H1 (cell line): ENCODE data around the gene TRAPPC2B. TPM values are rescaled to one million over a fixed set of nuclear protein-coding genes. Genes with fewer than 3 reads are reported as not detected.
A peak's percentile ranks its signal among the peaks of the same experiment; 100 is the strongest.

Experiments
- CTCF ChIA-PET: fragments of 300-600 bp; sonication (Branson Sonifier 250); formaldehyde crosslinking; loops from one replicate; lab custom pipeline; 2021; ENCODE audit not compliant: partially characterized antibody; lab: Charles Lee
- POLR2A ChIA-PET: fragments of 300-600 bp; sonication (Branson Sonifier 250); formaldehyde crosslinking; loops from one replicate; lab custom pipeline; 2021; ENCODE audit warnings: inconsistent platforms; ENCODE audit not compliant: partially characterized antibody; lab: Charles Lee
- DNase-seq, 2 experiments: peaks; one replicate each; pipeline versions ENCODE4 v3.0.0 to v3.0.0-alpha.2; 2010 to 2022; ENCODE audit warnings: low spot score in 2 of 2, low read depth in 1 of 2, mixed read lengths in 1 of 2
- FAIRE-seq: peaks from 2 replicates; lab custom pipeline; 2011; peaks lifted over from hg19 to GRCh38; lab: Jason Lieb, UNC
- H2AFZ ChIP-seq: 2 replicates; pipeline ENCODE4 v1.8.1; 2012; ENCODE audit warnings: low read length, inconsistent platforms
- H2AK5ac ChIP-seq: 2 replicates; pipeline ENCODE4 v1.6.1; 2013; ENCODE audit warnings: low read depth, low read length
- H2BK120ac ChIP-seq: replicated peaks from 2 replicates; pipeline ENCODE3; 2013; ENCODE audit warnings: low read depth, low read length, inconsistent platforms
- H2BK12ac ChIP-seq: 2 replicates; pipeline ENCODE4 v1.6.1; 2013; ENCODE audit warnings: low read depth, low read length
- H2BK15ac ChIP-seq: 2 replicates; pipeline ENCODE4 v1.6.1; 2013; ENCODE audit warnings: low read length
- H2BK20ac ChIP-seq: 2 replicates; pipeline ENCODE4 v1.6.1; 2013; ENCODE audit warnings: low read length
- H2BK5ac ChIP-seq: 2 replicates; pipeline ENCODE4 v1.6.1; 2013; ENCODE audit warnings: low read depth, low read length
- H3K14ac ChIP-seq: 2 replicates; pipeline ENCODE4 v1.6.1; 2013; ENCODE audit warnings: inconsistent platforms; ENCODE audit not compliant: insufficient read length
- H3K18ac ChIP-seq: 2 replicates; pipeline ENCODE4 v1.6.1; 2013; ENCODE audit warnings: low read length; ENCODE audit errors: extremely low read depth
- H3K23ac ChIP-seq: 2 replicates; pipeline ENCODE4 v1.6.1; 2013; ENCODE audit warnings: inconsistent platforms; ENCODE audit not compliant: insufficient read length
- H3K23me2 ChIP-seq: 2 replicates; pipeline ENCODE4 v1.6.1; 2013; ENCODE audit warnings: low read depth, low read length
- H3K27ac ChIP-seq: 2 replicates; pipeline ENCODE4 v1.6.1; 2011; ENCODE audit warnings: low read depth, low read length, inconsistent platforms
- H3K27me3 ChIP-seq, 4 experiments: replicated peaks in 1 of 4; 1 replicate in 1 of 4; 2 replicates in 3 of 4; pipeline versions ENCODE4 v1.6.1 to v1.8.1; 2011 to 2013; ENCODE audit warnings: low read length in 3 of 4, mild to moderate bottlenecking in 3 of 4, inconsistent platforms in 2 of 4, mixed read lengths in 2 of 4, moderate library complexity in 1 of 4; ENCODE audit not compliant: control insufficient read depth in 3 of 4, insufficient read depth in 3 of 4; ENCODE audit errors: extremely low read depth in 1 of 4
- H3K36me3 ChIP-seq, 4 experiments: 2 replicates each; pipeline versions ENCODE4 v1.6.1 to v1.8.1; 2011 to 2013; ENCODE audit warnings: mild to moderate bottlenecking in 4 of 4, low read length in 3 of 4, moderate library complexity in 2 of 4, control low read depth in 1 of 4, inconsistent platforms in 1 of 4; ENCODE audit not compliant: insufficient read depth in 4 of 4, control insufficient read depth in 2 of 4
- H3K4ac ChIP-seq: replicated peaks from 2 replicates; pipeline ENCODE3; 2013; ENCODE audit warnings: low read length, low read depth, mixed read lengths, inconsistent platforms; ENCODE audit not compliant: insufficient read length
- H3K4me1 ChIP-seq, 4 experiments: replicated peaks in 1 of 4; 1 replicate in 1 of 4; 2 replicates in 3 of 4; pipeline versions ENCODE4 v1.6.1 to v1.8.1; 2011 to 2013; ENCODE audit warnings: low read length in 3 of 4, inconsistent platforms in 2 of 4, mixed read lengths in 1 of 4; ENCODE audit not compliant: insufficient read depth in 4 of 4, control insufficient read depth in 3 of 4
- H3K4me2 ChIP-seq, 2 experiments: 2 replicates each; pipeline versions ENCODE4 v1.6.1 to v1.8.1; 2011 to 2013; ENCODE audit warnings: low read depth in 2 of 2, low read length in 2 of 2, control low read depth in 1 of 2, inconsistent platforms in 1 of 2, mild to moderate bottlenecking in 1 of 2; ENCODE audit not compliant: insufficient read depth in 1 of 2
- H3K4me3 ChIP-seq, 4 experiments: fragments of 200-600, 300-600 bp in 1 of 4; sonication (generic), shearing (Covaris generic), sonication (Bioruptor Twin) in 1 of 4; 2 replicates each; pipeline versions ENCODE4 v1.5.1 to v1.8.1; 2011 to 2016; ENCODE audit warnings: low read length in 4 of 4, low read depth in 3 of 4, control low read depth in 2 of 4, inconsistent platforms in 2 of 4, mild to moderate bottlenecking in 2 of 4, mixed read lengths in 1 of 4, moderate library complexity in 1 of 4; ENCODE audit not compliant: insufficient read depth in 2 of 4; ENCODE audit errors: extremely low read depth in 1 of 4
- H3K56ac ChIP-seq: replicated peaks from 2 replicates; pipeline ENCODE3; 2013; ENCODE audit warnings: low read depth, mild to moderate bottlenecking, mixed read lengths, low read length, inconsistent platforms; ENCODE audit not compliant: insufficient read length
- H3K79me1 ChIP-seq: 2 replicates; pipeline ENCODE4 v1.6.1; 2013; ENCODE audit warnings: low read depth, low read length, control low read depth
- H3K79me2 ChIP-seq, 2 experiments: 2 replicates each; pipeline versions ENCODE4 v1.6.1 to v1.8.1; 2012 to 2013; ENCODE audit warnings: low read length in 2 of 2, mild to moderate bottlenecking in 2 of 2, inconsistent platforms in 1 of 2; ENCODE audit not compliant: insufficient read depth in 2 of 2, control insufficient read depth in 1 of 2
- H3K9ac ChIP-seq, 4 experiments: replicated peaks in 1 of 4; 1 replicate in 1 of 4; 2 replicates in 3 of 4; pipeline versions ENCODE4 v1.6.1 to v1.8.1; 2011 to 2013; ENCODE audit warnings: low read depth in 3 of 4, low read length in 3 of 4, control low read depth in 2 of 4, mild to moderate bottlenecking in 2 of 4, moderate library complexity in 2 of 4, inconsistent platforms in 1 of 4; ENCODE audit errors: extremely low read depth in 1 of 4
- H3K9me3 ChIP-seq, 2 experiments: 2 replicates each; pipeline versions ENCODE4 v1.6.1 to v1.8.1; 2012 to 2013; ENCODE audit warnings: mild to moderate bottlenecking in 2 of 2, moderate library complexity in 2 of 2, control low read depth in 1 of 2, inconsistent platforms in 1 of 2, low read depth in 1 of 2, low read length in 1 of 2, mixed read lengths in 1 of 2; ENCODE audit not compliant: insufficient read depth in 2 of 2
- H4K20me1 ChIP-seq, 2 experiments: replicated peaks in 1 of 2; 2 replicates each; pipeline versions ENCODE3 to v1.8.1; 2011 to 2013; ENCODE audit warnings: inconsistent platforms in 2 of 2, low read length in 2 of 2, mild to moderate bottlenecking in 1 of 2; ENCODE audit not compliant: insufficient read depth in 2 of 2, control insufficient read depth in 1 of 2
- H4K5ac ChIP-seq: 2 replicates; pipeline ENCODE4 v1.6.1; 2013; ENCODE audit warnings: low read length, low read depth, mixed read lengths, inconsistent platforms; ENCODE audit not compliant: insufficient read length
- H4K8ac ChIP-seq: 2 replicates; pipeline ENCODE4 v1.8.0; 2013; ENCODE audit warnings: mild to moderate bottlenecking, moderate library complexity, low read length, inconsistent platforms; ENCODE audit not compliant: insufficient read depth; ENCODE audit errors: extremely low read depth
- H4K91ac ChIP-seq: replicated peaks from 2 replicates; pipeline ENCODE3; 2013; ENCODE audit warnings: low read length, mixed read lengths, inconsistent platforms; ENCODE audit not compliant: insufficient read length
- GABPA ChIP-seq: IDR thresholded peaks from 2 replicates; pipeline ENCODE4 v1.6.1; 2011; ENCODE audit warnings: mild to moderate bottlenecking, low read length, moderate library complexity, borderline replicate concordance; ENCODE audit not compliant: insufficient read depth
- HDAC6 ChIP-seq: IDR thresholded peaks from one replicate; pipeline ENCODE4 v1.7.1; 2012; ENCODE audit warnings: low read depth, mild to moderate bottlenecking, inconsistent platforms, low read length, moderate library complexity
- WGBS, 2 experiments: shearing (Covaris generic) in 1 of 2; methylation state at CpG; one replicate each; pipeline versions ENCODE4 v1.1.6 to v1.1.7; 2013 to 2015; ENCODE audit warnings: low lambda C conversion rate in 2 of 2, mixed read lengths in 2 of 2, inconsistent platforms in 1 of 2, low coverage in 1 of 2, missing lambda C conversion rate in 1 of 2; ENCODE audit not compliant: insufficient replicate concordance in 2 of 2, insufficient coverage in 1 of 2, insufficient read length in 1 of 2; ENCODE audit errors: extremely low coverage in 1 of 2, missing lambda C conversion rate in 1 of 2; 5-methylcytosine and 5-hydroxymethylcytosine counted together
- polyA plus RNA-seq, 7 experiments: library from polyadenylated mRNA; depleted of rRNA in 3 of 7; stranded (reverse) in 5 of 7; unstranded in 2 of 7; fragments of >200 nt in 5 of 7; fragments of 200-250 nt in 2 of 7; gene quantifications; 1 replicate in 5 of 7; 2 replicates in 1 of 7; 4 replicates in 1 of 7; pipeline versions ENCODE4 v1.2.1 to v1.2.3, GENCODE V29; 2011 to 2013; ENCODE audit warnings: missing spikeins in 2 of 7, mixed read lengths in 2 of 7
- total RNA-seq: library from RNA; stranded (reverse); fragmentation: NEBNext Ultra II Directional; extraction: Animal tissue kit (Norgen Biotek cat#: 25700); gene quantifications from 2 replicates; pipeline ENCODE4 v1.2.1, GENCODE V29; 2021

Gene TRAPPC2B
- total and polyA plus RNA-seq, 2 of the 8 experiments (the other 6 are each of a cell fraction or from before 2014, with no cell fraction given): 8.7 to 28.3 TPM

GRCh38 chr19:57317503-57317902 lies 45.8 kb upstream of the TRAPPC2B start:
- Histone ChIP-seq H3K14ac (no peak overlapping the region), H2BK15ac (no peak overlapping the region), H3K23me2 (peaks cover 7% of the 10 kb centered on the region), H3K27me3 (peaks cover 0 to 3% (median 0%) of the 10 kb centered on the region in 4 experiments; a peak in 4 of 7 replicates), H2AFZ (0 out of 2 replicates have a peak overlapping the region, but pooled peaks have one; percentile 21), H2BK20ac (no peak overlapping the region), H2AK5ac (no peak overlapping the region), H4K5ac (no peak overlapping the region), H2BK5ac (no peak overlapping the region), H3K79me2 (peaks cover 10 to 19% of the 10 kb centered on the region in 2 experiments), H2BK120ac (no peak overlapping the region), H3K56ac (no peak overlapping the region), H3K4me2 (peak overlapping the region; percentile 49 to 54; a peak in 3 of 4 replicates), H2BK12ac (no peak overlapping the region), H4K8ac (no peak overlapping the region; the same call in 1 of the 2 replicates), H3K4me3 (peak overlapping the region; percentile 8 to 56 (median 26); a peak in 6 of 8 replicates), H3K18ac (no peak overlapping the region), H3K27ac (no peak overlapping the region), H3K9me3 (no peaks in the 10 kb centered on the region), H3K36me3 (no peaks in the 10 kb centered on the region), H3K79me1 (peaks cover 8% of the 10 kb centered on the region), H3K4ac (no peak overlapping the region), H4K91ac (no peak overlapping the region), H3K4me1 (peaks cover 0 to 2% (median under 1%) of the 10 kb centered on the region in 4 experiments; a peak in 3 of 7 replicates), H4K20me1 (peaks cover 0 to 2% of the 10 kb centered on the region in 2 experiments), H3K9ac (no peak overlapping the region), H3K23ac (no peak overlapping the region)
- ChIA-PET POLR2A (no interaction called here), CTCF (no interaction called here)
- 0 out of 2 replicates have a peak, but pooled peaks have one; percentile 16 for TF ChIP-seq GABPA
- TF ChIP-seq HDAC6: no peak
- WGBS, 2 experiments: 16% methylated on average over 29 of the region's 29 CpGs; no CpG with 5 or more reads in 1 of the 2 experiments
- FAIRE-seq (no peak), DNase-seq (no peak)
